Measurements from ENCODE around the gene POLR1C.

DNA sequence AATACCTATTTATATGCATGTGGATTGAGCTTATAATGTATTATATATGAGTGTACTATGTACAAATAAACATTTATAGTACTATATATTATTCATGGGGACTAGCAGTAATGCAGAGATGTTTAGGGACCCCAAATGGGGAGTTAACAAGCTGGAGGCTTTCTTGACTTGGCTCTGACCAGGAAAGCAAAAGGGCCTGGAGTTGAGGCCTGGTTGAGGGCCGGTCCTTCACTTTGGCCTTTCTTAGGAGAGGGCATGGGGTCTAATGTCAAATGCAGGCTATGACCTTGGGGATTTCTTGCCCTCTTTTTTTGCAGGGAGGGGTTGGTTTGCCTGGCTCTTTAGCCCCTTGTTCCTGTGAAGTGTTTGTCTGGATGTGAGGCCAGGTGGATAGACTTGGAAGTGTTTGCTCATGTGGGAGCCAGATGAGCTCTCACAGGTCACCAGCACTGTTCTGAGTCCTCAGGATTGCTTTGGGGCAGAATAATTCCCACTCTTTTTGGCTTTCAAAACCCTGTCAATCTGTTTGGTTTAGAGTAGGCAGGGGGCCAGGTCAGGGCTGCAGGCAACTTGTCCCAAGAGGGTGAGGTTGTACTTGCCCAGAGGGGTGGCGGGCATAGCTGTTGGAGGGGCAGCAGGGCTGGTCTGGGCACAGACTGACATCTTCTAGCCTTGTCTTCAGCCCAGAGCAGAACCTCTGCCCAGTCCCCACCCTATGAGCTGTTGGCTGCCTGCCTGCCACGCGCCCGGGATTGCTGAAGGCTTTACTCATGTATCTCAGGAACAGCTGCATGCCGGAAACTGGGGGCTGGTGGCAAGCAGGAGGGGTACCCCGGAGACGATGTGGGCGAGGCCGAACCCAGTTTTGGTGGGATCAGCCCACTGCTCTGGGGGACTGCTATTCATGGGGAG lies 24.9 kb upstream of the POLR1C start:
- TF ChIP-seq, protein P1, sequence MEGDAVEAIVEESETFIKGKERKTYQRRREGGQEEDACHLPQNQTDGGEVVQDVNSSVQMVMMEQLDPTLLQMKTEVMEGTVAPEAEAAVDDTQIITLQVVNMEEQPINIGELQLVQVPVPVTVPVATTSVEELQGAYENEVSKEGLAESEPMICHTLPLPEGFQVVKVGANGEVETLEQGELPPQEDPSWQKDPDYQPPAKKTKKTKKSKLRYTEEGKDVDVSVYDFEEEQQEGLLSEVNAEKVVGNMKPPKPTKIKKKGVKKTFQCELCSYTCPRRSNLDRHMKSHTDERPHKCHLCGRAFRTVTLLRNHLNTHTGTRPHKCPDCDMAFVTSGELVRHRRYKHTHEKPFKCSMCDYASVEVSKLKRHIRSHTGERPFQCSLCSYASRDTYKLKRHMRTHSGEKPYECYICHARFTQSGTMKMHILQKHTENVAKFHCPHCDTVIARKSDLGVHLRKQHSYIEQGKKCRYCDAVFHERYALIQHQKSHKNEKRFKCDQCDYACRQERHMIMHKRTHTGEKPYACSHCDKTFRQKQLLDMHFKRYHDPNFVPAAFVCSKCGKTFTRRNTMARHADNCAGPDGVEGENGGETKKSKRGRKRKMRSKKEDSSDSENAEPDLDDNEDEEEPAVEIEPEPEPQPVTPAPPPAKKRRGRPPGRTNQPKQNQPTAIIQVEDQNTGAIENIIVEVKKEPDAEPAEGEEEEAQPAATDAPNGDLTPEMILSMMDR (IDR thresholded peaks at IDR 0.05), result no peak
- TF ChIP-seq POLR2A (IDR thresholded peaks at IDR 0.05), result no peak
